NOMO-1 (cell line): Measurements from ENCODE around the gene PODXL.

Experiments
- DNase-seq, 2 experiments: peaks; one replicate each; lab custom pipeline; 2025; ENCODE audit not compliant: unreplicated experiment in 2 of 2; lab: John Stamatoyannopoulos, UW

PODXL gene

DNA sequence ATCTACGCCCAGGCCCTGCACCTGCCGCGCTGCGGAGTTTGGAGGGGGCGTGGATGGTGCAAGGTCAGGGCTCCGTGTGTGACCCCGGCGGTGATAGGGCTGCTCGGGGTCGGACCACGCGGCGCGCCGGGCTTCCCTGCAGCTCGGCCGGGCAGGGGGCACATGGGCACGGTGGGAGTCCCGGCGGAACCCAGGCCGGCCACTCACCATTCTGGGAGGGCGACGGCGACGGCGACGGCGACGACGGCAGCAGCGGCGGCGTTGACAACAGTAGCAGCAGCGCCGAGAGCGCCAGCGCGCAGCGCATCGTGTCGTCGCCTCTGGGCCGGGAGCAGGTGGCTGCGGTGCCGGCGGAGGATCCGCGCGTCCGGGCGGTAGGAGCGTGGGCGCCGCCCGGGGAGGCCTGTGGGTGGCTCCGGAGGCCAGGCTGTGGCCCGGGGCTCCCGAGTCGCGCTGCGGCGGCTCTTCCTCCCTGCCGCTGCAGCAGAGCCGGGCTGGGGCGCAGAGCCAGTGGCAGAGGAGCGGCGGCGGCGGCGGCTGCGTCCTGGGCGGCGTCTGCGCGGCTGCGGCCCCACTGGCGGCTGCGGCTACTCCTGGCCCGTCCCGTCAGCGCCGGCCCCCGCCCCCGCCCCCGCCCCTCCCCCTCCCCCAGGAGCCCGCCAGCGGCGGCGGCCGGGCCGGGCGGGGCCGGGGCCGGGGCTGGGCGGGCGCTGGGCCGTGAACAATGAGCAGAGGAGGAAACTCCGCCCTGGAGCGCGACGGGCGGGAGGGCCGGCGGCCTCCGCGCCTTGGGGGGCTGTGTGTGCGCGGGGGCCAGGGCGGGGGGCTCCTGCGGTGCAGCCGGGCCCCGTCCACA, at the start of gene PODXL:
TSS of gene PODXL (minus strand) at position 576 of the 856 bp plus-strand sequence. CDS start at position 307, 269 bp downstream.
- peak; percentile 48 to 49 for DNase-seq

DNA sequence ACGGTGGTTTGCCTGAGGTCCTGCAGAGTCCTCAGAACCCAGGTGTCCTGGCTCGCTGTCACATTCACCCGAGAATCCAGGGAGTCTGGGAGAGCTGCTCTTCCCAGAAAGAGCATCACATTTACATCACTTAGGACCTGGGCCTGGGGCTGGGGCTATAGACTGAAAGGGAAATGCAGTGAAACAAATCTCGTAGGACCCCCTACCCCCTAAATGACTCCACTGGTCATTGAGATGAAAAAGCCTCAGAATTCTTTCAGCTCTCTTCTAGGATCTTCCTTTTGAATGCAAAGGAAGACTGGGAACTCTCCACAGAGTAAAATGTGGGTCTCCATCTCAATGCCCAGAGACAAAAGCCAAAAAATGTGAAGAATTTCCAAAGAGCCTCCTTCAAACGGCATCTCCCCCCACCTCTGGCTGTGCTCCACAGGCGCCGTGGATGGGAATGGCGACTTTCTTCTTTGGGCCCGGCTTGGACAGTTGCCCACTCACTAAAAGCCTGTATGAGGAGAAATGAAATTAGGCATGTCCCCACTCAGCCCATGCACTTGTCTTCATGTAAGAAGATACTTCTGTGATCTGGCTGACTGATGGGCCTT, 49.0 kb upstream of the PODXL start:
- no peak for DNase-seq

DNA sequence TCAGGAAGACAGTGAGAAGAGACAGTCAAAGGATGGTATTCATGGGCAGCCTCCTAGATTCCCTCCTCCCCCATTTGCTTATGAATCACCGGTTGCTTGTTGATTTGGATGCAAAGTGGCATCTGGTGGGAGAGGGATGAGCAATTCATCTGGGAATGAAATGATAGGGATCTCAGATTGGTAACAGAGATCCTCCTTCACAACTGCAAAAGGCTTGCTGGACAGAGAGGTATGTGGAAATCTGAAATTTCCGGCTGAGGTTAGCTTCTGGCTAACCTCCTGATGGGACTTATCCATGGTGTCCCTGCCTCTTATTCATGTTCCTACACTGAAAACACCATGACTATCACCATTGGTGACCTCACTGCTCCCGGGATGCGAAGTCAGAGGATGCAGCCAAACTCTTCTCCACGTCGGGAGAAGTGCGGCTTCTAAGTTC, 48.4 kb upstream of the PODXL start:
- no peak for DNase-seq

DNA sequence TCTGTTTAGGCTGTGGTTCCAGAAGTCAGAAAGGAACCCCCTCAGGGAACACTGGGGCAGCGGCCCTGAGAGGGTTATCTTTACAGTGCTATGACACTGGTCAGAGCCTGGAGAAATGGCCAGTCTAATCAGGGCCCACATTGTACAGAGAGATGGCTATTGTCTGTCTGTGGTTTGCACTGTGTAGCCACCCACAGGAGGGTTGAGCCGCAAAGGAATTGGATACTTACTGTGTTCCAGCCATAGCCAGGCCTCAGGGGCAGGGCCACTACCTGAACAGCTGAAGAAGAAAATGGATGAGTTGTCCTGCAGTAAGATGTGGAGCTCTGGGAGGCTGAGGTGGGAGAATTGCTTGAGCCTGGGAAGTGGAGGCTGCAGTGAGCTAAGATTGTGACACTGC, 47.5 kb upstream of the PODXL start:
- DNase-seq, result no peak

DNA sequence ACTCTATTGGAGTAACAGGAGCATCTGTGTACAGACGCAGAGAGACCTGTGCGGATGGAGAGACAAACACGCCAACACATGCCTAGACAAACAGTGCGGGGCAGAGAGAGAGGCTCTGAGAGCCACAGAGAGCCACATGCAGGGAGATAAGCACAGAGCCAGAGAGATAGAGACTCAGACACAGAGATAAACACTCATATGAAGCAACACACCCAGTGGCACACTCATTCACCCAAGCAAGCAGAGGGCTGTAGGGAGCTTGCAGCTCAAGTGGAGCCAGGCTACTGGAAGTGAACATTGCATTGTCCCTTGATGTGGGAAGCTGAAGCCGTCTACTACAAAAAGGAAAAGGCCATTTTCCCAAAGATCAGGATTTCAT, 46.6 kb upstream of the PODXL start:
- DNase-seq, result no peak

DNA sequence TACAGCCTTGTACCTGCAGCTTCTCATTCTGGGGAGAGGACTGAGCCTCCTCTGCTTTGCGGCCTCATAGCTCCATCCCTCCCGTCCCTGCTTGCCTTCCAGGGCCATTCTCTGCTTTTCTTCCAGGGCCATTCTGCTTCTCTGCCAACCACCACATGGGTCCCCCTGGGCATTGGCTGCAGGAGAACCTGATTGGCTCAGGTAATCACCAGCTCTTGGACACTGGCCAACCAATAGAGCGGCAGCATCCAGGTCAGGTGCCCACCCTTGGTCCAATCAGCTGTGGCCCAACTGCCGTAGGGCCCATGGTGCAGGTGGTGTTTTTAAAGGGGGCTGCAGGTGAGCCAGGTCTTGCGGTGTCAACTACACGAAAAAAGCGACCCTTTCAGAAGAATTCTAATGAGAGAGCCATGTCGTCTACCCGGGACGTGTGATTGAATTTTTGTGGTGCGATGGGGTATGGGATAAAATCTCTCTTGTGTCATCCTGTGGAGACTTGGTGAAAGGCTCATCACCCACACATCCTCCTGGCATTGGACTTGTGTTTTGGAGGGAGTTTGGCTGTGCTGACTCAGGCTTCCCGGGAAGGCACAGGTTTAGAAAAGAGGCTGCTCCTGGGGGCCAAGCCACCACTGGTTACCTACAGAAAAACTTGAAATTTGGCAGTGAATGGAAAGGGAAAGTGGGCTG, 46.0 kb upstream of the PODXL start:
- DNase-seq, result no peak

DNA sequence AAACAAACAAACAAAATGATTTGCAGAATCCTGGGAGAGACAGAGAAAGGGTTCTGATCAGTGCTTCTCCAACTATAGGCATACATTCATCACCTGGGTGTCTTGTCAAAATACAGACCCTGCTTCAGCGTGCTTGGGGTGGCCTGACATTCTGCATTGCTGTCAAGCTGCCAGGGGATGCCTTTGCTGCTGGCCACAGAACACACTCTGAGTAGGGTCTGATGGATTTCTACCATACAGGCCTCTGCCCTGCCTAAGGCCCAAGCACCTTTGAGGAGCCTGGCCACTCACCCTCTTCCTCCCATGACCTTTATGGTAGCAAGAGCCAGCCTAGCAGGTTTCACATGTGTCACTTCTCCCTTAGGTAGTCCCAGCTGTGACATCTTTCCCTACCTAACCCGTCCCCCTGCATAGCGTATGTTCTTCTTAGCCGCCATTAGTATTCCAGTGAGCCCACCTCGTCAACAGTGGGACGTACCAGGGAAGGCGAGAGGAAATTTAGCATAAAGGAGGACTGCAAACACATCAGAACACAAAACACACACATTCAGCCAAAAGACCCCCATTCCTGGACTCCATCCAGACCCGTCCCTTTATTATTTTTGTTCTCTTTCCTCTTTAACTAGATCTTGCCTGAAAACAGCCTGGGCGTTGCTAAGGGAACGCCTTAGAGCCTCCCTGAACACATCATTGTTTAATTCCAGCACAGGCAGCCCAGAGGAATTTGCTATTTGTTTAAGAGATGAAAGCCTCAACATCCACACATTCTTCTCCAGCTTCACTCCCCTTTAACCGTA, 43.9 kb upstream of the PODXL start:
- no peak for DNase-seq

DNA sequence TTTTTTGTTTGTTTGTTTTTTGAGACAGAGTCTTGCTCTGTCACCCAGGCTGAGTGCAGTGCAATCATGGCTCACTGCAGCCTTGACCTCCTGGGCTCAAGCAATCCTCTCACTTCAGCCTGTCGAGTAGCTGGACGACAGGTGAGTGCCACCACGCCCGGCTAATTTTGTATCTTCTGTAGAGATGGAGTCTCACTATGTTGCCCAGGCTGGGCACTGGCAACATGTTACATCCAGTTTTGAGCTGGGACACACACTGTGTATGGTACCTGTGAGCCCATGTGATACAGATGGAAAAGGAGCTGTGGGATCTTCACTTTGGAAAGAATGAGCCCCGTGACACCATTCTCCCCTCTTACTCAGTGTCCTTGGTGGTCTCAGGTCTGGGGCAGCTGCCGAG, 40.4 kb upstream of the PODXL start:
- no peak for DNase-seq

DNA sequence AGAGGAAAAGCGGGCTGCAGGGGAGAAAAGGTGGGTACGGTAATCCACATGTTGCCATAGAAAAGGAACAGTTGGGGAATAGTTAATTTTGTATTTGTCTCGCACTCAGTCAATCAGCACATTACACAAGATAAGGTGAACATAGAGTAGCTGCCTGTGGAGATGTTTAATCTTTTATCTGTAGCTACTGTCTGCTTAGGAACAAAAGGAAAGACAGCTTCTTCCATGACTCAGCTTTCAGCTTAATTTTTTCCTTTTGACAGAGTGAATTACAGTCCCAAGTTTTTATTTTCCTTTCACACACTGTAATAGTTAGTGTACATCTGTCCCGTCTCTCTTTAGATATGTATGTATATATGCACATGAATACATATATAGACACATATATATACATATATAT, 39.3 kb upstream of the PODXL start:
- DNase-seq, result no peak

DNA sequence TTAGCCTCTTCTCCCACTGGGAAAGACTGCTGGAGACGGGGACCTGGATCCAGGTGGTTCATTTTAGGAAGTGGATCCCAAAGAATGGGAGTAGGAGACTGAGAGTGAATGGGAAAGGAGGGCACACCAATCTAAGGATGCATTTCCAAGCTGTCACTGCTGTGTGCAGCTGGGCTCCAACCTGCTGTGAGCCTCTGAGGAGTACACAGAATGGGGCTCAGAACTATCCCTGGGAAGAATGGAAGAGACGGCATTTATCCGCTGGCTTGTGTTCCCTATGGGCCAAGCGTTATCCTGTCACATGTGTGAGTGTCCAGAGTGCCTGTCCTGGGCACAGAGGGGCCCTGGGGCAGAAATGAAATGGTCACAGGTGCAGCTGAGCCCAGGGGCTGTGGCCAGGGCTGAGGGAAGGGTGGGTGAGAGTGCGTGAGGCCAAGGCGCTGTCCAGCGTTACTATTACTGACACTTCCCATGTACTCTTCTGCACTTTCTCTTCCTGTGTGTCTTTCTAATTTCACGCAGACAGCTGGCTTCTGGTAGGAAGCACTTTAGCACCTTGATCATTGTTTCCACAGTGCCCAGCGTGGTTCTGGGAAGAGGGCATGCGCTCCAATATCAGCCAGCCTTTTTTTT, 35.4 kb upstream of the PODXL start:
- DNase-seq, result no peak

DNA sequence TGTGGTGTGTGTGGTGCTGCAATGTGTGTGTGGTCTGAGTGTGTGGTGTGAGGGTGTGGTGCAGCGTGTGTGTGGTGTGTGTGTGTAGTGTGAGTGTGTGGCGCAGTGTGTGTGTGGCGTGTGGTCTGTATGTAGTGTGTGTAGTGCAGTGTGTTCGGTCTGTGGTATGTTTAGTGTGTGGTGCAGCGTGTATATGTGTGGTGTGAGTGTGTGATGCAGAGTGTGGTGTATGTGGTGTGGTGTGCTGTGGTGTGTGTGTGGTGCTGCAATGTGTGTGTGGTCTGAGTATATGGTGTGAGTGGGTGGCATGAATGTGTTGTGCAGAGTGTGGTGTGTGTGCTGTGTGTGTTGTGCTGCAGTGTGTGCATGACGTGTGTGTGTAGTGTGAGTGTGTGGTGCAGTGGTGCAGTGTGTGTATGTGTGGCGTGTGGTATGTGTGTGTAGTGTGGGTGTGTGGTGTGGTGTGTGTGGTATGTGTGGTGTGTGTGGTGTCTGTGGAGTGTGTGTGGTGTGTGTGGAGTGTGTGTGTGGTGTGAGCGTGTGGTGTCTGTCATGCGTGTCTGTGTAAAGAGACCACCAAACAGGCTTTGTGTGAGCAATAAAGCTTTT, 31.0 kb upstream of the PODXL start:
- no peak for DNase-seq

DNA sequence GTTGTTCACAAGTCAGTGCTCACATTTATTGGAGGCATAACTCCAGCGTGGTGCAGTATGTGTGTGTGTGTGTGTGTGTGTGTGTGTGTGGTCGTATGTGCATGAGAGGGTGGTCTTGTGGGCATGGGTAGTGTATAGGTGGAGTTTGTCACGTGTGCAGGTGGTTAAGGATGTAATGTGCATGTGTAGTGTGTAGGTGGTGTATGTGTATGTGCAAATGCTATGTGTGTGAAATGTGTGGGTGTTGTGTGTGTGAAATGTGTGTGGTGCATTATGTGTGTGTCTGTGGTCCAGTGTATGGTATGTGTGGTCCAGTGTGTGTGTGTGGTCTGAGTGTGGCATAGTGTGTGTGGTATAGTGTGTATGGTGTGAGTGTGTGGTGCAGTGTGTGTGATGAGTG, 30.3 kb upstream of the PODXL start:
- DNase-seq, result no peak

DNA sequence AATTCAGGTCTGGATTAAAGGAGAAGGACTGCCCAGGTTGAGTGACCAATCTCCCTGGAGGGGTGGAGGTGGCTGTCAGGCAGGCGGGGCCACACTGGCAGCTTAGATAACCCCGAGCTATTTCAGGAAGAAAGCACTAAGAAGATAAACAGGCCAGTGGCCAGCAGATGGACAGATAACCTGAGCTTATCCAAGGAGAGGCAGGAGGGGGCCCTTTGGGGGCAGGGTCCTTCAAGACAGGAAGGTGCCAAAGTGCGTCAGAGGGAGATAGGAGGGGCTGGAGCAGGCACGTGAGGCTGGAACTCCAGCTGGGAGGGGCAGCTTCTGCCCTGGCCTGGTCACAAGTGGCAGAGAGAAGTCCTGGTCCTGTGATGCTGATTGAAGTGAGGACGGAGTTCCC, 29.8 kb upstream of the PODXL start:
- DNase-seq, result no peak

DNA sequence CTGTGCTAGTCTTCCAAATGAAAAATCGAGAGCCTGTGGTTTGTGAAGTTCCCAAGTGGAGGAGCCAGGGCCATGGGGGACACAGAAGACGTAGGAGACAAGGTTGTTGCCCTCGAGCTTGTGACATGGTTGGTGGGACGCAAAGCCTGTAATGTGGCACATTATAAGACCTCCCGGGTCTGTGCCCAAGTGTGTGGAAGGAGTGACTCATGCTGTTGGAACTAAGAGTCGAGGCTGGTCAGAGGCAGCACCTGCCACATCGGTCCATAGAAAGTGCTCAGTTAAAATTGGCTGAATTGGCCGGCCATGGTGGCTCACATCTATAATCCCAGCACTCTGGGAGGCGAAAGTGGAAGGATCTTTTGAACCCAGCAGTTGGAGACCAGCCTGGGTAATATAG, 27.0 kb upstream of the PODXL start:
- DNase-seq, result no peak

DNA sequence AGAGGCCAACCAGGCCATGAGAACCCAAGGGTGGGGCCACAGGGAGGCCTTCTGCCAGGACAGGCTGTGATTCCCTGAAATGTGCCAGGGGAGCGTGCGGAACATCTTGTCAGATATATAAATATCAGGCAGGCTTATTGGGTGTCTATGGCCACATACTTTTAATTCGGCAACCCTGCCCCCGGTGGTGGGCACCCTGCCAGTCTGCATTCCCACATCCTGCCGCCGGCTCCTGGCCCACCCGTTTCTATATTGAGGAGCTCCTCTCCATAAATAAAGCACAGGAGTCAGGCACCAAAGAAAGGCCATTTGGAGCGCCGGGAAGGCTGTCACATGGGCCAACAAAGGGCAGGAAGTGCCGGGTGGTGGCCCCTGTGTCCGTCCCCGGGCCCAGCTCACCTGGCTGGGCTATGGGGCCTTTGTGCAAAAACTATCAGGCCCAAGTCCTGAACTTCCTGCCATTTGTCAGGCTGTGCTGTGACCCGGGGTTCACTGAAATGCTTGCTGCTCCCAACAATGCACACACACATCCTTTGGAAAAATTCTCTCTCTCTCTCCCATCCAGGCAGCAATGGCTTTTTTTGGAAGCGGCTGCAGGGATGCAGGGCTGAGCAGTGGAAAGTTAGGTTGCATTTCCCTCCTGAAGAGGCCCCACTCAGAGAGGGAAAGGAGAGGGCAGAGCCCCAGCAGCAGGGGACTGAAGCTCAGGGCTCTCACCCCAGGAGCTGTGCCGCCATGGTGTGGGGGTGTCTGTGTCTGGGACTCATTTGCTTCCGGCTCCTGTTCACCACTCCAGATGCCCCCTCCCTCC, 25.0 kb upstream of the PODXL start:
- no peak for DNase-seq

DNA sequence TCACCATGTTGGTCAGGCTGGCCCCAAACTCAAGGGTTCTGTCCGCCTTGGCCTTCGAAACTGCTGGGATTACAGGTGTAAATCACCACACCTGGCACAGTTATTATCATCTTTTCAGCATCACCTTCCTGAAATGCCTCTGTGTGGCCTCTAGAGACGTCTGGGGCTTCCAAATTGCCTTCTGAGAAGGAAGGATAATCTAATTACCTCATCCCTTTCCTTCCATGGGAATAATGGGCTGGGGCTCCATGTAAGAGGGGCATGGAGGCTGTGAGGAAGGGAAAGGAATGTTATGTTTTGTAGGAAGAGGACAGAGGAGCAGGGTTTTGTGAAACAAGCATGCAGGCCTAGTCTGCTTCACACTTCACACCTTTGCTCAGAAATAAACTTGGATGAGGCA, 22.2 kb upstream of the PODXL start:
- no peak for DNase-seq

DNA sequence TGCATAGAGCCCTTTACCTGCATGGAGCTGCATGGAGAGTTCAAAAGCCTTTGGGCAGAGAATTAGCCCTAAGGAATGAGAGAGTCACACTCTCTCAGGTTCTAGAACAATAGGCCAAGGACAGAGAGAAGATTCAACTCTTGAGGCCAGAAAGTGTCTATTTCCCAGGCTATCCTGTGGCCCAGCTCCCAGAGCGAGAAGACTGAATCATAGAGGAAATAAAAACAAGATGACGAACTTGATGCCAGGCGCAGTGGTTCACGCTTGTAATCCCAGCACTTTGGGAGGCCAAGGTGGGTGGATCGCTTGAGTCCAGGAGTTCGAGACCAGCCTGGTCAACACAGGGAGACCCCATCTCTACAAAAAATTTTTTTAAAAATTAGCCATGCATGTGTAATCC, 18.3 kb upstream of the PODXL start:
- no peak for DNase-seq

DNA sequence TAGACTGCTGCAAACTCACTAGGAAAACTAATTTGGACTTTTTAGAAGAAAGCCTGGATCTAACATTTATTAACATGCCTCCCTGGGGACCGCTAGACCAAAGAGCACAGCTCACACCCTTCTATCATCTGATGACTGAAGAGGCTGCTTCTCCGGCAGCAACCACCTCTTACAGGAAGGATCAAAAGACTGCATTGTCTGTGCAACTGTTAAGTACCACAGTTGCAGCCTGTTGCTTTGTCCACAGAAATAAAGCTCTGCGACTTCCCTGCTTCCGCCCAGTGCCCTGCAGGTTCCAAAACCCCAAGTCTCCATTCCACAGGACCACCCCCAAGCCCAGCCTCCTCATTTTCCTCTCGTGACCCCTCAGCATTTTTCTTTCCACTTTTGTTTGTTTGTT, 14.0 kb upstream of the PODXL start:
- DNase-seq, result no peak

DNA sequence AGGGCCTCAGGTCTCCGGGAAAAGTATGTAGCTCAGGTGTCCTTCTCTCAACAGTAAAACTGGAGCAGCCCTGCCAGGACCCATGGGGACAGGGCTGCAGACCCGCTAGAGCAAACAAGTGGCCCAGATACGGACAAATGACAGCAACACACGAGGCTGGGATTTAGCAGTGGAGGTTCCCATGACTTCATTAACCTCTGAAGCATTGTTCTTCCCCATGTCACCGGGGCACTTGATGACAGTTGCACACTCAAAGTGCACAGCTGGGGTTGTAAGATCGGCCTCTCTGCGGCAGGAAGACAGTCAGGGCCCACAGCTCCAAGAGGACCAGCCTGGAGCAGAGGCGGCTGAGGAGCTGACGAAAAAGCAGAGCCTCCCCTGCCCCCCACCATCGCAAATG, 12.5 kb upstream of the PODXL start:
- no peak for DNase-seq
